Right cardiac atrium (tissue), 5 donors: ENCODE data around the gene MEF2C. TPM values are rescaled to one million over a fixed set of nuclear protein-coding genes. Genes with fewer than 3 reads are reported as not detected.

Experiments
- ATAC-seq, 2 donors: fragments of 200-7000 bp; cut with Tn5 transposase; one replicate each; pipeline versions ENCODE4 v1.8.0 to v1.9.1; 2020; ENCODE audit warnings: moderate library complexity in 2 of 2, mild to moderate bottlenecking in 1 of 2
- DNase-seq, 3 donors: peaks; one replicate each; pipeline ENCODE4 v3.0.0-alpha.2; 2020
- H3K27ac ChIP-seq: one replicate; pipeline ENCODE4 v1.5.1; 2013; ENCODE audit warnings: mild to moderate bottlenecking, low read length, control low read depth, moderate library complexity
- H3K27me3 ChIP-seq: one replicate; pipeline ENCODE4 v1.6.1; 2013; ENCODE audit not compliant: control insufficient read depth, insufficient read depth
- H3K4me1 ChIP-seq: one replicate; pipeline ENCODE4 v1.6.1; 2013; ENCODE audit warnings: low read length; ENCODE audit not compliant: control insufficient read depth, insufficient read depth
- H3K4me3 ChIP-seq: one replicate; pipeline ENCODE4 v1.5.1; 2013; ENCODE audit warnings: low read length, control low read depth
- H3K9me3 ChIP-seq: one replicate; pipeline ENCODE4 v1.6.1; 2013; ENCODE audit warnings: low read length; ENCODE audit not compliant: control insufficient read depth
- WGBS: extraction: QIAGEN DNeasy Blood & Tissue Kit; methylation state at CpG from one replicate; pipeline ENCODE4 v1.1.7; 2013; 5-methylcytosine and 5-hydroxymethylcytosine counted together
- intact Hi-C, 4 donors: fragments of 100-400 bp; cut with DNase I; formaldehyde crosslinking; loops; one replicate each; pipeline versions ENCODE4 v1.11.0 to v1.14.0; 2022 to 2023
- polyA plus RNA-seq: library from polyadenylated mRNA; stranded (reverse); fragments of 200-250 nt; gene quantifications from one replicate; pipeline ENCODE4 v1.2.3, GENCODE V29; 2013
- total RNA-seq, 4 donors: library from RNA; stranded (reverse); fragmentation: NEBNext Ultra II Directional; extraction: Animal tissue kit (Norgen Biotek cat#: 25700); gene quantifications; one replicate each; pipeline ENCODE4 v1.2.1, GENCODE V29; 2021
- donor health status: healthy with polysubstance abuse.
- donor health status: DM: no; HTN: yes; CAD: no.
- donor health status: DM: no; HTN: no; CAD: no.
- donor health status: DM: no; HTN: yes; CAD: no; lungs with severe emphysema.
- donor health status: DM: yes; HTN: yes; CAD: no.

Gene MEF2C
- total and polyA plus RNA-seq, 5 donors = 14.5 to 78.4 (median 64.5) TPM

DNA sequence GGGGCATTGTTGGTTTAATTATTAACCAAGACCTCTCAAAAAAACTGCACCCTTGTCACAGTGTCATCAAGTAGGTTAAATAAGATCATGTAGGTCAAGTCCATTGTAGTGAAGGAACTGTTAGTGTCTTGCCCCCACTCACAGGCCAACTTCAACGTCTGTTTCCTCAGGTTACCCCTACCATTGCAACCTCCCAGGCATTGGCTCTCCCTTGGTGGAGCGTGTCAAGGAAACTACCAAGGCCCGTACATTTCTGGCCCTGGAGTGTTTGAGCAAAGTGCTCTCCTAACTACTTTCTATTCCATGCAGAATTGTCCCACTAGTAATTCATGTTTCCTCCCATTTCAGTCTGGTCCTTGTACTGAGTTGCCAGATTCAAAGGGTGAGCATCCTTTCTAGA is 167.5 kb downstream of the MEF2C start:
- Histone ChIP-seq H3K27ac (no peak overlapping the region), H3K9me3 (no peaks in the 10 kb centered on the region), H3K4me1 (no peaks in the 10 kb centered on the region), H3K4me3 (no peak overlapping the region), H3K27me3 (no peaks in the 10 kb centered on the region)
- ATAC-seq = no peak
- intact Hi-C loops = no loop called here
- 89% methylated on average over 3 of the region's 3 CpGs for WGBS
- no peak for DNase-seq

DNA sequence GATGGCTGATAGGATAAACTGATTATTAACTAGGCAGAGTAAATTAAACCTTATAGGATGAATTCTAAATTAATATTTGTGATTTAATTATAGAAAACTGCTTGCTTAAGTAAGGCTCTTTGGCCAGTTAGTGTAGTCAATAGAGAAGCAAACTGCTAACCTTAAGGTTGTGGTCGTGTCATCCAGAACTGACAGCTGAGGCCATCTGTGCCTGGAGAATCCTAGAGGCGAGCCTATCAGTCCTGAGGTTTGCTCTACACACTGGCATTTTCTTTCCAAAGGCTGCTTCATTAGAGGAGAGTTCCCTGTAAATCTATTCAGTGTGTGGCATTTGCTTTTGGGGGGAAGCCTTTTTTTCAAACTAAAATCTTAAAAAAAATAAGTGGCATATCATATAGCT is 169.2 kb downstream of the MEF2C start:
- no peaks in the 10 kb centered on the region for H3K4me1 ChIP-seq
- H3K27ac ChIP-seq = no peak overlapping the region
- WGBS = 65% methylated on average over 2 of the region's 2 CpGs
- intact Hi-C loops = no loop called here
- H3K27me3 ChIP-seq = no peaks in the 10 kb centered on the region
- ATAC-seq = no peak
- no peak for DNase-seq
- no peak overlapping the region for H3K4me3 ChIP-seq
- no peaks in the 10 kb centered on the region for H3K9me3 ChIP-seq

DNA sequence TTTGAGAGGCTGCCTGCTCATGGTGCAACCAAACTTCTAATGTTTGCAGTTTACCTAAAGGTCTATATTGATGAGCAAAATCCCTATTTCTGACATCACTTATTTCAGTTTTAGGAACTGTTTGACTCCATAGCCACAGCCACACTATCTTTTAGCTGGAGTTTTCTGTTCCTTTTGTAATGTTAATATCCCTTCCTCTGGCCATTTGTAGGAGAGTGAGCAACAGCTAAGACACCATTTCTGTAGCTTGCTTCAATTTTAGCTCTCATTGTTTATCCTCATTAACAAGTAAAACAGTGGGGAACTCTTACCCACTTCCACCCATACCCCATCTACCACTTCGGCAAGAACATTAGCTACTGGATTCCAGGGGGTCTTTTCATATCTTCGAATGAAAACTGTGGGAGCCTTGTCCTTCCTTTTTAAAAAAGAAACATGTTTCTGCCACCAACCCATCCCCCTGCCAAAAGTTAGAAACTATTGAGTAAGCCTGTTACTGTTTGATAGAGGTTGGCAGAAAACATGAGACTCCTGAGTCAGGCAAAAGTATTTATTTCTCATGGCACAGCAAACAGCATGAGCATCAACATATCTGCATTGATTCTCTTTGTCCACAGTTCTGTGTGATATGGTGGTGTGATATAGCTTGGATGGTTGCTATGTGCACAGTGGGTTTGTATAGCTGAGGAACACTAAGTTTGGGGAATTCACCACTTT is 174.1 kb downstream of the MEF2C start:
- Histone ChIP-seq H3K9me3 (no peaks in the 10 kb centered on the region), H3K4me1 (no peaks in the 10 kb centered on the region), H3K4me3 (no peak overlapping the region), H3K27ac (no peak overlapping the region), H3K27me3 (no peaks in the 10 kb centered on the region)
- intact Hi-C loops = no loop called here
- WGBS = 71% methylated on average over 2 of the region's 2 CpGs
- no peak for DNase-seq
- no peak for ATAC-seq

DNA sequence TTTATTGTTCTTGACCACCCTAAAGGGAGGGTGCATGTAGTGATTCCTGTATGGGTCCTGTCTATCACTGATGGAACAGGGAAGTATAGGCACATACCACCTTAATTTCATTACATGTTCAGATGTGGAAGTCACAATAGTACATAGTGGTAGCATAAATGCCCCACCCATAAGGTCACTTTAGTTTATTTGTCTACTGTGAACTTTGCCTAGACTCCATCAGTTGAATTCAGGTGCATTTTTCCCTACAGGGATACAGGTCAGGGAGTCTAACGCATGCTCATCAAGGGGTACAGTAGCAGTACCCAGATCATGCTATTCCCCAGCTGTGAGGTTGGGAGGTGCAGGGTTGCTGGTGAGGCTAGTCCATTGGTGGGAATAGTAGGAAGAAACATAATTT is 175.0 kb downstream of the MEF2C start:
- no peak for DNase-seq
- Histone ChIP-seq H3K27ac (no peak overlapping the region), H3K4me3 (no peak overlapping the region), H3K9me3 (no peaks in the 10 kb centered on the region), H3K27me3 (no peaks in the 10 kb centered on the region), H3K4me1 (no peaks in the 10 kb centered on the region)
- ATAC-seq = no peak
- 94% methylated on average over 1 of the region's 1 CpG for WGBS
- intact Hi-C loops = no loop called here

DNA sequence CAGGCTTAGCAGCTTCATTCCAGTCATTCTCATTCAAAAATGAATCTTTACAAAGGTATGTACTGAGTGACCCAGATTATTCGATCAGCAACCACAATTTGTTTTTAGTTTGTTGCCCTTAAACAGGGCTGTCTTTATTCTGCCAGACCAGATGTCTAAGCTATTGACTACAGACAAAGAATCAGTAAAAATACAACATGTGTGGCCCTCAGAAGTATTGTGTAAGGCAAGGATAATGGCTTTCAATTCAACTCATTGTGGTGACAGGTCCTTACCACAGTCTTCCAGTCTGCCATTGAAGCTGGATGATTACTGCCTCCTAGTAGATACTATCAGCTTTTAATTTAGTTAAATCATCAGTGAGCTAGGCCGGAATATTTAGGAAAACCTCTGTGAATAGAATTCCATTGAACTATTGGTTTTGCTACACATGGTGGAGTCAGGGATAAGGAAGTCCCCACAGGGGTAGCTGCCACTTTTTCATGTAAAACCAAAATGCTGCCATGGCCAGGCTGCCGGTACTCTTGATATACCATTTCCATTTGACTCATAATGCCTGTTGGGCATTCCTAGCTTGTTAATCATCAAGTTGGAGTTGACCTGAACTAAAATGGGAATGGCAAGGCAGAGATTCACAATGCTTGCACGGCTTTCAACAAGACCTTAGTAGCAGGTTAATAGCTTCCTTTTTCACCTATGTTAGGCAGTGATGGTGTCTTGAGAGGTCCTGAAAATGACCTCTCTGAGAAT is 175.6 kb downstream of the MEF2C start:
- 68% methylated on average over 4 of the region's 4 CpGs for WGBS
- H3K9me3 ChIP-seq = no peaks in the 10 kb centered on the region
- ATAC-seq = no peak
- no peak overlapping the region for H3K27ac ChIP-seq
- no peak for DNase-seq
- no peaks in the 10 kb centered on the region for H3K4me1 ChIP-seq
- intact Hi-C loops = no loop called here
- H3K27me3 ChIP-seq = no peaks in the 10 kb centered on the region
- no peak overlapping the region for H3K4me3 ChIP-seq

DNA sequence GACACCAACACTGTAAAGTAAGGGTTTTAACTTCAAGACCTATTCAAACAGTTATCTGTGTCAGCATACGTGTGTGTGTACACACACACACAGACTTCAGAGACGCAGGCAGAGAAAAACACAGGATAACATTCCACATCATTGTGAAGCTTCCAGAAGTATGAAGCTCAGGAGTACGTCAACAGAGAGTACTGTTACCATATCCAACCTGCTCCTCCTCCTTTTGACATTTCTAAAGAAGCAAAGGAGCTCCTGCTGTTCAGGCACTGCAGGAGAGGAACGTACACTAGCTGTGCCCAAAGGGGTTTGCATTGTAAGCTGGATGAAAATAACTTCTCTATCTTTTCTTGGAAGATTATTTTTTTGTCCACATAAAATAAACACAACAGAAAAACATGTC is 180.7 kb downstream of the MEF2C start:
- ATAC-seq = no peak
- intact Hi-C loops = no loop called here
- WGBS = 64% methylated on average over 4 of the region's 4 CpGs
- no peaks in the 10 kb centered on the region for H3K9me3 ChIP-seq
- no peak overlapping the region for H3K27ac ChIP-seq
- H3K27me3 ChIP-seq = peaks cover 5% of the 10 kb centered on the region
- no peak for DNase-seq
- H3K4me3 ChIP-seq = no peak overlapping the region
- H3K4me1 ChIP-seq = no peaks in the 10 kb centered on the region

DNA sequence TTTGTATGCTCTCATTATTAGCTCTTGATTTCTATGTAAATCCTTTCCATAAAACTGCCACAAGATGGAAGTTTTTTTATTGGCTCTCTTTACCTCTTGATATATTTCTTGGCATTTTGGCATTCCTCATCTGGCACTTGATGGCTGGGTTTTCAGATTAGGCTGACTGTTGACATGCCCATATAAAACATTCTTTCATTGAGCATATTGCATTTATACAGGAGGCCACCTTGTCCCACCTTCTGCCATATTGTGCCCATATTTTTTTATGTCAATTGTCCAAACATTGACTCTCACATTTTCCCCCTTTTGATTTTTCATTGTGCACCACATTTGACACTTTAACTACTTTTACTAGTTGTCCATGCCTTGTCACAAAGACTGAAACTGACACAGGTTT is 182.9 kb downstream of the MEF2C start:
- DNase-seq (no peak), ATAC-seq (no peak)
- Histone ChIP-seq H3K9me3 (no peaks in the 10 kb centered on the region), H3K27ac (no peak overlapping the region), H3K27me3 (peaks cover 5% of the 10 kb centered on the region), H3K4me1 (no peaks in the 10 kb centered on the region), H3K4me3 (no peak overlapping the region)
- intact Hi-C loops = no loop called here

DNA sequence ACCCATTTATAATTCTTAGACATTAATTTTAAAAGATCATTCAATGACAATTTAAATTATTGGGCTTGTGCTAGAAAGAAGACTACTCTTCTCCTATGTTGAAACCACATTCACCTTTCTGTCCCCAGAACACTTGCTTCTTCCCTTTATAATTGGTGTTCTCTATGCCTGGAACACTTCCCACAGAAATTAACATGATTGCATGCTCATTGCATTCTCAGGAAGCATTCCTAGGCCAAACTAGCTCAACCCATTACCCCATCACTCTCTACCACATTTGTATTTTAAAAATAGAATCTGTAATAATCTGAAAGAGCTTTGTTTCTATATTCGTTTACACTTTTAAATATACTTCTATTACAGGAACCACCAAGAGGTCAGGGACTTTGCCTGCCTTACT is 184.7 kb downstream of the MEF2C start:
- Histone ChIP-seq H3K9me3 (no peaks in the 10 kb centered on the region), H3K27me3 (peaks cover 5% of the 10 kb centered on the region), H3K4me1 (no peaks in the 10 kb centered on the region), H3K4me3 (no peak overlapping the region), H3K27ac (no peak overlapping the region)
- WGBS = 65% methylated on average over 1 of the region's 1 CpG
- intact Hi-C loops = no loop called here
- no peak for ATAC-seq
- DNase-seq = no peak

DNA sequence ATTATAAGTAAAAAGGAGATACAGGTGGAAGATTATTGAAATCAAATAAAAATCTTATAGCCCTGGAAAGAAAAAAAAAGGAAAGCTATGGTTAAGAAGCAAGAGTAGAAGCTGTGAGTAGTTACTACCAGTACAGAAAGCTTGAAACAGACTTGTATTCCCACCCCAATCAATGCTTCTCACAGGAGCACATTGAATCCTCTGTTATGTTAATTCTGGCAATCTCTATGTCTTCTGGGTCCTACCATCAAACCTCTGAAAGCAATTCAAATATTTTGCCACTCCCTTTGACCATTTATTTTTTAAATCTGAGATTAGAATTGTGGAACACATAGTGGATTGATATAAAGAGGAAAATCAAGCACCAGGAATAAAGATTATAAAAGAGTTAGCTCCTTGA is 186.5 kb downstream of the MEF2C start:
- Histone ChIP-seq H3K27me3 (peaks cover 5% of the 10 kb centered on the region), H3K9me3 (no peaks in the 10 kb centered on the region), H3K4me1 (no peaks in the 10 kb centered on the region), H3K4me3 (no peak overlapping the region), H3K27ac (no peak overlapping the region)
- intact Hi-C loops = no loop called here
- ATAC-seq (no peak), DNase-seq (no peak)

DNA sequence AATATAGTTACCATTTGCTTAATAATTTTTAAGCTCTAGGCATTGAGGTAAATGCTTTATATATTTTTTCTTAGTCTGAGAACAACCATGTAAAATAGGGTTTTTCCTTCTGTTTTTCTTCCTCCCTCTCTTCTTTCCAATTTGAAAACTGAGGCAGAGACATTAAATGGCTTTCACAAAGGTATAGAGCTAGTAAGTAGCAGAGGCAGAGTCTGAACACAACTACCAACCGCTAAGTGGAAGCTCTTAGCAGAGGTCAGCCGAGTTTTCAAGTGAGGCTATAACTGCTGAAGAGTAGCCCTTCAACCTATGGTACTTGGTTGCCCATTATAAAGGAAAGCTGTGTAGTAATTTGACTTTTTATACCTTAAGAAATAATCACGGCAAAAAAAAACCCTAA is 187.1 kb downstream of the MEF2C start:
- no peak for ATAC-seq
- Histone ChIP-seq H3K27me3 (peaks cover 5% of the 10 kb centered on the region), H3K4me3 (no peak overlapping the region), H3K4me1 (no peaks in the 10 kb centered on the region), H3K9me3 (no peaks in the 10 kb centered on the region), H3K27ac (no peak overlapping the region)
- intact Hi-C loops = no loop called here
- no peak for DNase-seq
- 24% methylated on average over 3 of the region's 3 CpGs for WGBS

DNA sequence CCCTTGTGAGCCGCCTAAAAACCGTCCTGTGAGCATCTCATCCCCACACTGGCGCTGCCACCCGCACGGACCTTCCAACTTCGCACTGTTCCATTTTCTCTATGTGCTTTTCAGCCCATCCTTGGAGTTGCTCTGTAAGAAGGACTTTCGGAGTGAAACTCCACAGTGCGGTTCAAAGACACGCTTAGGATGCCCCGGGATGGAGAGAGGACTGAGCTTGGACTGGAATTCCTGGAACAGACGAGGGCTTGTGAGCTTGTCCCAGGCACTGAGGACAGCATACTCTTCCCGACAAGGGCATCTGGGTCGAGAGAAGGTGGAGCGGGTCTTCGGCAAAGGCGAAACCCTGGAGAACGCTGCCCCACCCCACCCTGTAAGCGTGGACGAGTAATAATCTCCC is 187.8 kb downstream of the MEF2C start:
- Histone ChIP-seq H3K9me3 (no peaks in the 10 kb centered on the region), H3K4me3 (no peak overlapping the region), H3K4me1 (no peaks in the 10 kb centered on the region), H3K27ac (no peak overlapping the region), H3K27me3 (peaks cover 5% of the 10 kb centered on the region)
- intact Hi-C loops = no loop called here
- WGBS = 8% methylated on average over 19 of the region's 19 CpGs
- ATAC-seq (no peak), DNase-seq (no peak)
